ENCODE data around the gene ADAR. TPM values are rescaled to one million over a fixed set of nuclear protein-coding genes. Genes with fewer than 3 reads are reported as not detected.

ADAR gene
- total and polyA plus RNA-seq, 2 of the 8 experiments (the other 6 are each of a cell fraction or from before 2014, with no cell fraction given): 125 to 242 TPM

- H3K4ac ChIP-seq (replicated peaks; ENCODE audit: insufficient read length, low read depth, low read length): no peak overlapping the region
- H3K4me2 ChIP-seq (ENCODE audit: insufficient read depth in 1 of 2, low read depth in 2 of 2, low read length in 2 of 2): no peak overlapping the region
- no peak overlapping the region for H3K9ac ChIP-seq (replicated peaks in 1 of 4; ENCODE audit: extremely low read depth in 1 of 4, low read depth in 3 of 4, low read length in 3 of 4)
- no peak overlapping the region for H2BK15ac ChIP-seq (ENCODE audit: low read length)
- H2AFZ ChIP-seq (ENCODE audit: low read length): no peak overlapping the region
- no peak overlapping the region for H2AK5ac ChIP-seq (ENCODE audit: low read depth, low read length)
- TF ChIP-seq ATF2 (IDR thresholded peaks at IDR 0.05; ENCODE audit: low read length) (no peak), EZH2 (IDR thresholded peaks at IDR 0.05; ENCODE audit: low read depth, low read length, severe bottlenecking) (no peak), SP2 (IDR thresholded peaks at IDR 0.05; ENCODE audit: low read length) (no peak), RFX5 (IDR thresholded peaks at IDR 0.05; ENCODE audit: borderline replicate concordance, low read depth, low read length) (peak; percentile 86), ASH2L (IDR thresholded peaks at IDR 0.05; ENCODE audit: low read length) (no peak), POLR2A (IDR thresholded peaks at IDR 0.05; ENCODE audit: control extremely low read depth in 1 of 2, low read depth in 2 of 2, low read length in 2 of 2) (no peak), CTCF (IDR thresholded peaks at IDR 0.05; ENCODE audit: control extremely low read depth in 1 of 3, insufficient read depth in 1 of 3, low read depth in 1 of 3, low read length in 3 of 3) (no peak)
- H4K20me1 ChIP-seq (replicated peaks in 1 of 2; ENCODE audit: control insufficient read depth in 1 of 2, insufficient read depth in 2 of 2, low read length in 2 of 2): peaks cover 2 to 15% of the 10 kb centered on the region in 2 experiments
- no peak overlapping the region; the same call in 1 of the 2 replicates for H2BK5ac ChIP-seq (ENCODE audit: low read depth, low read length)
- no peak overlapping the region for H3K4me3 ChIP-seq (ENCODE audit: extremely low read depth in 1 of 4, insufficient read depth in 2 of 4, low read depth in 3 of 4, low read length in 4 of 4)
- H4K91ac ChIP-seq (replicated peaks; ENCODE audit: insufficient read length, low read length): no peak overlapping the region
- H3K56ac ChIP-seq (replicated peaks; ENCODE audit: insufficient read length, low read depth, low read length): no peak overlapping the region
- ChIA-PET CTCF (ENCODE audit: partially characterized antibody) (interaction anchor here (1.0 to 2.1 kb wide), 11 partner anchors 9 to 478 kb away, joined by 3 to 13 read pairs (median 4); partner anchors contain the start of gene ADAR), POLR2A (ENCODE audit: partially characterized antibody) (interaction anchor here (0.6 to 5.0 kb wide), 6 partner anchors 18 to 294 kb away, joined by 3 to 23 read pairs (median 3); no protein-coding TSS in a partner anchor)
- peaks cover 4% of the 10 kb centered on the region; the same call in 1 of the 2 replicates for H3K23me2 ChIP-seq (ENCODE audit: low read depth, low read length)
- peaks cover 0 to 12% (median 7%) of the 10 kb centered on the region in 4 experiments; a peak in 3 of 7 replicates for H3K4me1 ChIP-seq (replicated peaks in 1 of 4; ENCODE audit: control insufficient read depth in 3 of 4, insufficient read depth in 4 of 4, low read length in 3 of 4)
- no peak overlapping the region for H4K5ac ChIP-seq (ENCODE audit: insufficient read length, low read depth, low read length)
- peaks cover 0 to 3% (median 0%) of the 10 kb centered on the region in 4 experiments; a peak in 2 of 8 replicates for H3K36me3 ChIP-seq (ENCODE audit: control insufficient read depth in 2 of 4, insufficient read depth in 4 of 4, low read length in 3 of 4)
- no peak overlapping the region for H3K18ac ChIP-seq (ENCODE audit: extremely low read depth, low read length)
- 90% methylated on average over 10 of the region's 10 CpGs; no CpG with 5 or more reads in 1 of the 2 experiments for WGBS, 2 experiments (ENCODE audit: extremely low coverage in 1 of 2, insufficient coverage in 1 of 2, insufficient read length in 1 of 2, insufficient replicate concordance in 2 of 2, low coverage in 1 of 2, low lambda C conversion rate in 2 of 2, missing lambda C conversion rate in 1 of 2)
- no peak overlapping the region for H4K8ac ChIP-seq (ENCODE audit: extremely low read depth, insufficient read depth, low read length)
- no peak overlapping the region for H2BK12ac ChIP-seq (ENCODE audit: low read depth, low read length)
- no peak overlapping the region for H2BK120ac ChIP-seq (replicated peaks; ENCODE audit: low read depth, low read length)
- no peak overlapping the region for H3K14ac ChIP-seq (ENCODE audit: insufficient read length)
- no peaks in the 10 kb centered on the region for H3K9me3 ChIP-seq (ENCODE audit: insufficient read depth in 2 of 2, low read depth in 1 of 2, low read length in 1 of 2)
- no peaks in the 10 kb centered on the region for H3K79me2 ChIP-seq (ENCODE audit: control insufficient read depth in 1 of 2, insufficient read depth in 2 of 2, low read length in 2 of 2)
- H3K27ac ChIP-seq (ENCODE audit: low read depth, low read length): no peak overlapping the region
- H3K23ac ChIP-seq (ENCODE audit: insufficient read length): no peak overlapping the region
- DNase-seq (ENCODE audit: low read depth in 1 of 2, low spot score in 2 of 2) (peak in 1 of 2 experiments; percentile 48), FAIRE-seq (no peak)
- no peaks in the 10 kb centered on the region for H3K79me1 ChIP-seq (ENCODE audit: low read depth, low read length)
- H3K27me3 ChIP-seq (replicated peaks in 1 of 4; ENCODE audit: control insufficient read depth in 3 of 4, extremely low read depth in 1 of 4, insufficient read depth in 3 of 4, low read length in 3 of 4): peaks cover 0 to 5% (median 0%) of the 10 kb centered on the region in 4 experiments; a peak in 1 of 7 replicates
- no peak overlapping the region for H2BK20ac ChIP-seq (ENCODE audit: low read length)
These were observed 35.4 kb downstream of the ADAR start for GRCh38 chr1:154572468-154573167.
